ENCODE data around the gene KCNK1. TPM values are rescaled to one million over a fixed set of nuclear protein-coding genes. Genes with fewer than 3 reads are reported as not detected.
"Not testable (repeated sequence)": the region's sequence is repeated elsewhere in the genome, so short reads cannot be mapped to it uniquely, and the experiment has no call there.

The KCNK1 gene
- polyA plus RNA-seq, 1 donor = 8.0 TPM

DNA sequence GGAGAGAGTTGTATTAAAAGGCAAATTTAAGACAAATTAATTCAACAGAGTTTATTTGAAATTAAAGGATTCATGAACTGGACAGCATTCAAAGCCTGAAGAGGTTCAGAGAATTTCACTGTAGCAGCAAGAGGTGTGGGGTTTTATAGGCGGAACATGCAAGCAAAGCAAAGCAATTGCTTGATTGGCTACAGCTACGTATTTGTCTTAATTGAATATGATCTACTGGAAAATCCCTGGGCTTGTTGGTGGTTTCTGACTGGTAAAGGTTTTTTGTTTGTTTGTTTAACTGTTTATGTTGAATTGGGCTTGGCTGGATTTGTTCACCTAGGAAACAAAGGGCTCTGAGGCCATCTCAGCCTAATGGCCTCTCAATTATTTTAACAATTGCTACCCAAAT lies 61.5 kb downstream of the KCNK1 start:
- no peaks in the 10 kb centered on the region for H3K27me3 ChIP-seq (ENCODE audit: control insufficient read depth, insufficient read depth, low read length)
- DNase-seq = no peak
- WGBS (ENCODE audit: insufficient coverage, low lambda C conversion rate) = no CpG with 5 or more reads among the region's 2 CpGs
- H3K36me3 ChIP-seq (ENCODE audit: control insufficient read depth, insufficient read depth, low read length) = no peaks in the 10 kb centered on the region
- H3K9me3 ChIP-seq (ENCODE audit: control insufficient read depth, low read depth, low read length) = no peaks in the 10 kb centered on the region
- H3K27ac ChIP-seq (ENCODE audit: low read length) = no peak overlapping the region
- H3K4me1 ChIP-seq (ENCODE audit: control insufficient read depth, insufficient read depth, low read length) = peaks cover 14% of the 10 kb centered on the region
- H3K4me3 ChIP-seq (ENCODE audit: low read length) = no peak overlapping the region

DNA sequence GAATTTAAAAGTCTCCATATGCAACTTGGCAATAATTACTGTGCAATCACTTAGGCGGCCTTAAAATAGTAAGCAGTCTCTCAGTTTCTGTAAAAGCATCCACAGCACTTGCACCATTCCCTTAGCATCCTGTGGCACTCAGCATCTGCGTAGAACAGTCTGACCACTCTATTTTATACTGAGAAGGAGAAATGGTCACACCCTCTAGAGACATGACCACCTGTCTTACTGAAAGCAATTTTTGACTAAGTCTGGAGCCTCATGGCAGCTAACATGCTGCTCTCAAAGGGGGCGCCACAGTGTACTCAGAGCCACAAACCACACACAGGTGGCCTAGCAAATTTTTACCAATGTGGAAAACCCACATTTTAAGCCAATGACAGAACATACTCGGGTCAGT lies 62.0 kb downstream of the KCNK1 start:
- H3K36me3 ChIP-seq (ENCODE audit: control insufficient read depth, insufficient read depth, low read length) = no peaks in the 10 kb centered on the region
- 100% methylated on average over 1 of the region's 4 CpGs for WGBS (ENCODE audit: insufficient coverage, low lambda C conversion rate)
- no peak overlapping the region for H3K27ac ChIP-seq (ENCODE audit: low read length)
- peaks cover 14% of the 10 kb centered on the region for H3K4me1 ChIP-seq (ENCODE audit: control insufficient read depth, insufficient read depth, low read length)
- no peak for DNase-seq
- H3K9me3 ChIP-seq (ENCODE audit: control insufficient read depth, low read depth, low read length) = no peaks in the 10 kb centered on the region
- no peaks in the 10 kb centered on the region for H3K27me3 ChIP-seq (ENCODE audit: control insufficient read depth, insufficient read depth, low read length)
- H3K4me3 ChIP-seq (ENCODE audit: low read length) = no peak overlapping the region

DNA sequence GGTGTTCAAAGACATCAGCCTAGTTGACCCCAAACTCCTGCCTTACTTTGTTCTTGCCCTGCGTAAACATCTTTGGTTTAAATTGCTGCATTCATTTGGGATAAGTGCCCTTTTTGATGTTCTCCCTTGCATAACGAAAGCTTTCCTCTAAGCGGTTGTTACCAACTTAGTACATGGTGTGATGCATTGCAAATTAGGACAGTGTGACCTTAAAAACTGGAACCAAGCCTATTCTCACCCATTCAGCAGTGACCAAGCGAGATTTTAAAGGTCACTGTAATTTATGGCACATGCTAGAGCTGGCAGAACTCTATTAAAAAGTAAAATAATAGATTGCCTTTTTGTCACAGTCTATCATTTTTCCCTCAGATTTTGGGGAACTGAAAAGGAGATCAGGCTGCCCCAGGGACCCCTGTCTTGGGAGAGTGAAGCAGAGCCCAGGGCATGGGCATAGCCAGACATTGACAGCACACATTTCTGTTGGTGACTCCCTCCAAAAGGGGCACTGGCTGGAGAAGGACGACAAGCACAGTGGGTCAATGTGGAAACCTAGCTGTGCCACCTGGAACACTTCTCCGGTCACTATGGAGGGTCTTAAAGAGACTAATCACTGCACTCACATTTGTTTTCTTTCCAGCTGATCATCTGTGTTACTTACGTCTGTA lies 63.9 kb downstream of the KCNK1 start:
- no peak for DNase-seq
- H3K4me3 ChIP-seq (ENCODE audit: low read length) = no peak overlapping the region
- 60% methylated on average over 1 of the region's 7 CpGs for WGBS (ENCODE audit: insufficient coverage, low lambda C conversion rate)
- H3K36me3 ChIP-seq (ENCODE audit: control insufficient read depth, insufficient read depth, low read length) = no peaks in the 10 kb centered on the region
- no peaks in the 10 kb centered on the region for H3K9me3 ChIP-seq (ENCODE audit: control insufficient read depth, low read depth, low read length)
- no peak overlapping the region for H3K27ac ChIP-seq (ENCODE audit: low read length)
- H3K4me1 ChIP-seq (ENCODE audit: control insufficient read depth, insufficient read depth, low read length) = peaks cover 11% of the 10 kb centered on the region
- H3K27me3 ChIP-seq (ENCODE audit: control insufficient read depth, insufficient read depth, low read length) = no peaks in the 10 kb centered on the region

DNA sequence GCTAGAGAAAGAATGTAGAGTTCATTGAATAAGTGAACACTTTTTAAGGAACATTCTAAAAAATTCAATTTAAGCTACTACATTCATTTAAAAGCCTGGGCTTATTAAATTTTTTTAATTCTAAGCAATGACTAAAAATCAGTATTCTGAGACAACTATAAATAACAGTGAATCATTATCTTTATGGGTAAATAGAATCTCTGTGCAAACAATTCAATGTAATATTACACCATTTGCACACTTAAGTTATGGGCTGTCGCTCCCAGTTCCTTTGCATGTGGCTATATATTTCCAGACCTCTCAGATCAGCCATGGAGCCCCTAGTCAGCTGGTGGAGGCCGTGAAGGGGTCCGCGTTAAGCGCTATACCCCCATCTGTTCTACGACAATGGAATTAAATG lies 65.1 kb downstream of the KCNK1 start:
- H3K9me3 ChIP-seq (ENCODE audit: control insufficient read depth, low read depth, low read length) = no peaks in the 10 kb centered on the region
- peaks cover 2% of the 10 kb centered on the region for H3K4me1 ChIP-seq (ENCODE audit: control insufficient read depth, insufficient read depth, low read length)
- no CpG with 5 or more reads among the region's 6 CpGs for WGBS (ENCODE audit: insufficient coverage, low lambda C conversion rate)
- no peak for DNase-seq
- H3K27me3 ChIP-seq (ENCODE audit: control insufficient read depth, insufficient read depth, low read length) = no peaks in the 10 kb centered on the region
- H3K27ac ChIP-seq (ENCODE audit: low read length) = no peak overlapping the region
- no peaks in the 10 kb centered on the region for H3K36me3 ChIP-seq (ENCODE audit: control insufficient read depth, insufficient read depth, low read length)
- H3K4me3 ChIP-seq (ENCODE audit: low read length) = no peak overlapping the region

DNA sequence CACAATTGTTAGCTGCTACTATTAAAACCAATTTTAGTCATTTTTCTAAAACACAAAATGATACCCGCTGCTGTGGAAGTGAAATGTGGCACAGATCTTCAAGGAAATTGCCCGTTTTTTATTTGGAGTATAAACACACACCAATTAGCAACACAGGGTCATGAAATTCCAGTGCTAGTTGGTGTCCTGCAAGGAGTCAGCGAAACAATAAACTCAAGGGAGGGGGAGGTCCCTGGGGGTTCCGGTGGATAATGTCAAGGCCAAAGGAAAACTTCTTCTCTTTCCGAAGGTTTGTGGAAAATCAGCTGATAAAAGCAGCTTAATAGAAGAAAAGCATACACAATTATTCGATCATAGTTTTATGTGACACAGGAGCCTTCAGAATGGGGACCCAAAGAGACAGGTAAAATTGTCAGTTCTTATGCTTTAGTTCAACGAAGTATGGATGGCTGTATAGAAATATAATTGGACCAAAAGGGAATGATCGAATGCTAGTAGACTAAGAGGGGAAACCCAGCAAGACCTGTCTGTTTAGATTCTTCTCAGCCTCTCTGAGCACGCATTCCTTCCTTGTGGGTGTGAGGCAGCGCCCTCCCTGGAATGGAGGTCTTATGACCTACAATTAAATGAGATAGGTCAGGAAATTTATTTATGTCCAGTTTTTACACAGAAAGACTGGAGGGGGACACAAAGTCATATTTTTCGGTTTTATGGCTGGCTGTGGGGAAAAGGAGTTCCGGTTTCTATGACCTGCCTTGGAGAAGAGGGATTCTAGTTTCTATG lies 65.9 kb downstream of the KCNK1 start:
- DNase-seq = no peak
- 83% methylated on average over 1 of the region's 12 CpGs for WGBS (ENCODE audit: insufficient coverage, low lambda C conversion rate)
- Histone ChIP-seq H3K9me3 (ENCODE audit: control insufficient read depth, low read depth, low read length) (no peaks in the 10 kb centered on the region), H3K36me3 (ENCODE audit: control insufficient read depth, insufficient read depth, low read length) (no peaks in the 10 kb centered on the region), H3K4me1 (ENCODE audit: control insufficient read depth, insufficient read depth, low read length) (no peaks in the 10 kb centered on the region), H3K27ac (ENCODE audit: low read length) (no peak overlapping the region), H3K4me3 (ENCODE audit: low read length) (no peak overlapping the region), H3K27me3 (ENCODE audit: control insufficient read depth, insufficient read depth, low read length) (no peaks in the 10 kb centered on the region)

DNA sequence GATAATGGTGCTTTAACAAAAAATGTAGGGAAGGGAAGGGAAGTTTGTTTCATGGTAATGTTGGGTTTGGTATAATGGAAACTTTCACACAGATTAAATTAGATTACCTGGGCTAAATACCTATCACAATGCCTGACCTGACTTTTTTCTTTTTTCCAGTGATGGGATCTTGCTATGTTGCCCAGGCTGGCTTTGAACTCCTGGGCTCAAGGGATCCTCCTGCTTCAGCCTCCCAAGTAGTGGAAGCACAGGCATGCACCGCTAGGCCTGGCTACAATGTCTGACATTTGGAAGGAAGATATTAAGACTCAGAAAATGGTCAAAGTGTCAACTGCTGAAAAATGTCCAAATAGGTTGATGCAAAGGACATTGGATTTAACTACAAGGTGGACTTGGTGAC lies 67.4 kb downstream of the KCNK1 start:
- Histone ChIP-seq H3K4me3 (ENCODE audit: low read length) (no peak overlapping the region), H3K36me3 (ENCODE audit: control insufficient read depth, insufficient read depth, low read length) (no peaks in the 10 kb centered on the region), H3K9me3 (ENCODE audit: control insufficient read depth, low read depth, low read length) (no peaks in the 10 kb centered on the region), H3K4me1 (ENCODE audit: control insufficient read depth, insufficient read depth, low read length) (no peaks in the 10 kb centered on the region), H3K27ac (ENCODE audit: low read length) (no peak overlapping the region), H3K27me3 (ENCODE audit: control insufficient read depth, insufficient read depth, low read length) (no peaks in the 10 kb centered on the region)
- DNase-seq = no peak
- WGBS (ENCODE audit: insufficient coverage, low lambda C conversion rate) = no CpG with 5 or more reads among the region's 1 CpG

DNA sequence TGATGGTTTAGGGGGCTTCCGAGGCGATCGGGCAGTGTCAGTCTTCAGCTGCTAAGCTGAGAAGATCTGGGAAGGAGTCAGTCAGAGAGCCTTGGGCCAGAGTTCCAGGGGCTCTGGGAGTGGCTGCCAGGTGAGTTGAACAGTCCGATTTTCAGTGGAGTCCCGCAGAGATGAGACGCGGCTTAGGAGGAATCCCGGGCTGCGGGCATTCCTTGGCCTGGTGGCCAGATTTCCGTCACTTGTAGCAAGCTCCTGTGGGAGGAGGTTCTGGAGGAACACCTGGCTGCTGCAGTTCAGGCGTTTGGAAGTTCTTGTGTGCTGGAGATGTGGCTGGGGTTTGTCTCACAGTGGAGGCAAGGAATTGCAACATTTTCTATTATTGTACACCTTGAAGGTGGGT lies 72.7 kb downstream of the KCNK1 start:
- not testable (repeated sequence) for H3K4me3 ChIP-seq (ENCODE audit: low read length); H3K9me3 ChIP-seq (ENCODE audit: control insufficient read depth, low read depth, low read length); DNase-seq; H3K27ac ChIP-seq (ENCODE audit: low read length); H3K27me3 ChIP-seq (ENCODE audit: control insufficient read depth, insufficient read depth, low read length); H3K4me1 ChIP-seq (ENCODE audit: control insufficient read depth, insufficient read depth, low read length); H3K36me3 ChIP-seq (ENCODE audit: control insufficient read depth, insufficient read depth, low read length)
- WGBS (ENCODE audit: insufficient coverage, low lambda C conversion rate) = no CpG with 5 or more reads among the region's 11 CpGs

DNA sequence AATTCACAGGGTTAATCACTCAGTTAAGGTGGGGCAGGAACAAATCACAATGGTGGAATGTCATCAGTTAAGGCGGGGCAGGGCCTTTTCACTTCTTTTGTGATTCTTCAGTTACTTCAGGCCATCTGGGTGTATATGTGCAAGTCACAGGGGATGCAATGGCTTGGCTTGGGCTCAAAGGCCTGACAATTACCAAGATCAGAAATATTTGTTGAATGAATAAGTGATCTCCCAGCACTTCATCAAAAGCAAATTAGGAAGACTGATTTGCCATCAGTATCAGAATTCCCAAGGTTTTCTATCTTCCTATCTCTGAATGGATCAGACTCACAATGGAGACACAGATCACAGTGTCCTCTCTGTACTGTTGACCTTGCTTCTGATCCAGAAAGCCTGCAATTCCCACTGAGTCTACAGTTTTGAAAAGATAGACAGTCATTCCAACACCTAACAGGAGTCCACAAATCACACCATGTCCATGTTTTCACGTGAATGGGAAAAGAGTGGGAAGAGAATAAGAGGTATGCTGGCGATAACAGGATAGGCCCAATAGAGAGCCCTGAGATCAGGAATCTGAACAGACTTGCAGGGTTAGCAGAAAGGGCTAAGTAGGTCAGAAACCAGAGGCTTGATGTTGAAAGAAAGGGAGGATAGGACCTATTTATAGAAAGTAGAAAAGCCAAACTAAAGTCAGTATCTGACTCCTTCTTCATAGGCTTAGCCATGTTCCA lies 75.3 kb downstream of the KCNK1 start:
- H3K27me3 ChIP-seq (ENCODE audit: control insufficient read depth, insufficient read depth, low read length) = no peaks in the 10 kb centered on the region
- no peak overlapping the region for H3K4me3 ChIP-seq (ENCODE audit: low read length)
- DNase-seq = no peak
- no peaks in the 10 kb centered on the region for H3K36me3 ChIP-seq (ENCODE audit: control insufficient read depth, insufficient read depth, low read length)
- no peak overlapping the region for H3K27ac ChIP-seq (ENCODE audit: low read length)
- no peaks in the 10 kb centered on the region for H3K9me3 ChIP-seq (ENCODE audit: control insufficient read depth, low read depth, low read length)
- WGBS (ENCODE audit: insufficient coverage, low lambda C conversion rate) = no CpG with 5 or more reads among the region's 3 CpGs
- H3K4me1 ChIP-seq (ENCODE audit: control insufficient read depth, insufficient read depth, low read length) = no peaks in the 10 kb centered on the region

DNA sequence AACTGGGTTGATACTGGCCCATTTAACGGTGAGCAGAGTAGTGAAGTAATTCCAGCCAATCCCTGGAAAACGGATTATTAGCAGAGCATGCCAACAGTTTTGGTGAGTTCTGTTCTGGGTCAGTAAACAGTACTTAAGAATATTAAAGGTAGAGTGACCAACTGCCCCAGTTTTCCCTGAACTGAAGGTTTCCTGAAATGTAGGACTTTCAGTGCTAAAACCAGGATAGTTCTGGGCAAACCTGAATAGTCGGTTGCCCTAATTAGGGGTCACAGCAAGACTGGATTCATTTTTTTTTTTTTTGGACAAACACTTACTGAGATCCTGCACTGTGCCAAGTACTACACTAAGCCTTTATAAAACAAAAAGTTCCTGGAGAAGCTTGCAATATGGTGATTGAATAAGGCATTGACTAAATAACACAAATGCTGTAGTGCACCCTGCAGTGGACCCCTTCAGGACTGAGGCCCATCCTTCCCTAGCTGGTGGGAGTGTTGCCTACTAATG lies 75.9 kb downstream of the KCNK1 start:
- no CpG with 5 or more reads among the region's 3 CpGs for WGBS (ENCODE audit: insufficient coverage, low lambda C conversion rate)
- DNase-seq = no peak
- H3K4me3 ChIP-seq (ENCODE audit: low read length) = no peak overlapping the region
- no peaks in the 10 kb centered on the region for H3K36me3 ChIP-seq (ENCODE audit: control insufficient read depth, insufficient read depth, low read length)
- no peak overlapping the region for H3K27ac ChIP-seq (ENCODE audit: low read length)
- no peaks in the 10 kb centered on the region for H3K27me3 ChIP-seq (ENCODE audit: control insufficient read depth, insufficient read depth, low read length)
- H3K4me1 ChIP-seq (ENCODE audit: control insufficient read depth, insufficient read depth, low read length) = no peaks in the 10 kb centered on the region
- no peaks in the 10 kb centered on the region for H3K9me3 ChIP-seq (ENCODE audit: control insufficient read depth, low read depth, low read length)

DNA sequence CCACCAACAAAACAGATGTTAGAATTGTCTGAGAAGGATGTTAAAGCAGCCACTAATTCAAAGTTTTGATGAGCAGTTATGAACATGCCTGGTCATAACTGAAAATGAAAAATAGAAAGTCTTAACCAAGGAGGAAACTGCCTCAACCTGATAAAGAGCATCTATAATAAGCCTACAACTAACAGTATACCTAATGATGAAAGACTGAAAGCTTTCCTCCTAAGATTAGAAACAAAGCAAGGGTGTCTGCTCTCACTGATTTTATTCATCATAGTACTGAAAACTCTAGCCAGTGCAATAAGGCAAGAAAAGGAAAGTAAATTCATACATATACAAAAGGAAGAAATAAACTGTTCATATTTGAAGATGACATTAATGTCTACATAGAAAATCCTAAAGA lies 82.0 kb downstream of the KCNK1 start:
- DNase-seq = no peak
- H3K27me3 ChIP-seq (ENCODE audit: control insufficient read depth, insufficient read depth, low read length) = no peaks in the 10 kb centered on the region
- no peaks in the 10 kb centered on the region for H3K9me3 ChIP-seq (ENCODE audit: control insufficient read depth, low read depth, low read length)
- no peaks in the 10 kb centered on the region for H3K36me3 ChIP-seq (ENCODE audit: control insufficient read depth, insufficient read depth, low read length)
- H3K27ac ChIP-seq (ENCODE audit: low read length) = no peak overlapping the region
- H3K4me1 ChIP-seq (ENCODE audit: control insufficient read depth, insufficient read depth, low read length) = no peaks in the 10 kb centered on the region
- no peak overlapping the region for H3K4me3 ChIP-seq (ENCODE audit: low read length)

All from large intestine (tissue), 3 donors.